Activated T-cell treated with anti-CD3 and anti-CD28 coated beads, Interleukin-2, amount 50 U/mL, for 1 hour (primary cell): ENCODE data around the gene THEM5.

Source experiments
- DNase-seq: peaks from one replicate; pipeline ENCODE4 v3.0.0-alpha.2; 2020

THEM5 gene

DNA sequence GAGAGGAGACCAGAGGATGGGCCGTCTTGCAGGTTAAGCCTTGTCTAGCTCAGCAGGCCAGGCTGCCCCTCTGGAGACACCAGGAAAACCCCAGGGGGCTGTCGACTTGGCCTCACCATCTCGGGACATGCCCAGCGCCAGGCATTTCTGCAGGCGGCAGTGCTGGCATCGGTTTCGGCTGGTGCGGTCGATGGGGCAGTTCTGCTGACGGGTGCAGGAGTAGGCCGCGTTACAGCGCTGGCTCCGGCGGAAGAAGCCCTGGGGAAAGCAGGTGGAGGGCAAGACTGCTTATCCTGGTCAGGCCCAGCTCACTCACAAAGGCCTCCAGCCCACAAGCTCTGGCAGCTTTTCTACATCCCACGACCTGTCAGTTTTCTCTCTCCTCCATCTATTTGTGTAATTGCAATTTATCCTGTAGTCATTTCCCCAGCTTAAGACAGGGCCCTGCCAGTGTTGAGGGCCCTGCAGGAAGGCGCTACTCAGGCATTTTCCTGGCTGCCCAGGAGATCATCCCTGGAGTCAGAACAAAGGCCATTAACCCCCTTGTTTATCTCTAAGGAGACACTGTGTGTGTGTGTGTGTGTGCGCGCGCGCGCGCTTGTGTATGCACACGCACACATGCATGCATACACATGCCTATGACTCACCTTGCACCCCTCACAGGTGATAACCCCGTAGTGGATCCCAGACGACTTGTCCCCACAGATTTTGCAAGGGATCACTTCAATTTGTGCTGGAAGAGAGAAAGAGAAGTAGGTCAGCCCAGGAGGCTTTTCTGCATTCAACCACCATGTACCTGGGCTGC is 36.8 kb downstream of the THEM5 start:
- no peak for DNase-seq

DNA sequence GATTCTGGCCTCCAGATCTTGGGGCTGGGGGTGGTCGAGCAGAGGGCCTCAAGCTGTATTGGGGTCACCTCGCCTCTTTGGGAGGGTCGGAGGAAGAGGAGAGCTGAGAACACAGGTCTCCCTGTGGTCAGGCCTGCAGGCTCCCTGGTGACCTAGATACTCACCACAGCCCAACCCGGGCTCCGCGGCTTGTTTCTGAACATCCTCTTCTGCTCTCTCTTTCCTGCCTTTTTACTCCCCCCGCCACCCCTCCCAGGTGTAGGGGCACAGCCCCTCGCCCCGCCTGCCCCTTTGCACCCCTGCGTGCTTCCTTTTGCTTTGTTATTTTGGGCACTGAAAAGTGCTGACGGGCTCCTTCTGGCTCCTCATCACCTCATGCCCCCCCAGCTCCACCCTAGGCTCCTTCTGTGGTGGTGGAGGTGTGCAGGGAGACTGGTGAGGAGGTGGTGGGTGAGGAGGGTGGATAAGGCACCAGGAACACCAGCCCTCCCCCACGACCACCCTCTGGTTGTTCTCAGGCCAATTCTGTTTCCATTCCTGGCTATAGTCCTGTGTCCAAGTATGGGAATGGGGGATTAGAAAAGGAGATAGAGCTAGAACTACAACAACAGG is 37.7 kb downstream of the THEM5 start:
- DNase-seq, result no peak

DNA sequence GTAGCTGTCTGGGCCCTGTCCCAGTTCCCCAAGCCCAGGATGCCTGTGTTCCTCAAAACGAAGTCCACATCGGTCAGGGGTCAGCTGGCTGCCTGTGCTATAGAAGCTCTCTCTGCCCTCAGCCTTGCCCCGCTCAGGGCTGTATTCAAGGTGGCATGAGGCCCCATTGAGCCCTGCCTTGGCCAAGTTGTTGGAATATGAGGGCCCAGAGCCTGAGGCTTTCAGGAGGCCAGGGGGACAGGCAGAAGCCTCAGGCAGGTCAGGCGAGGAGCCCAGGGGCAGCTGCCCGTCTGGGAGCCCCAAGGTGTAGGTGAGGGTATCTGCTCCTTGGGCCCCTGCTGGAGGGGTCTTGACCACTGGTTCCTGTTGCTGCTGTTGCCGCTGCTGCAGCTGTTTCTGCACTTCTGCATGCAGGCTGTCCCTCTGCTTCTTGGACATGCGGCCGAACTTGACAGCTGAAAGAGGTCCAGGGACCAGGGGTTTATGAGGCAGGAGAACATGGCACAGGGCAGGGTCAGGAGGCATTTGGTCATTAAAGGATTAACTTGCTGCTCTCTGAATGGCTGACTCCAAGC is 38.5 kb downstream of the THEM5 start:
- DNase-seq, result no peak

DNA sequence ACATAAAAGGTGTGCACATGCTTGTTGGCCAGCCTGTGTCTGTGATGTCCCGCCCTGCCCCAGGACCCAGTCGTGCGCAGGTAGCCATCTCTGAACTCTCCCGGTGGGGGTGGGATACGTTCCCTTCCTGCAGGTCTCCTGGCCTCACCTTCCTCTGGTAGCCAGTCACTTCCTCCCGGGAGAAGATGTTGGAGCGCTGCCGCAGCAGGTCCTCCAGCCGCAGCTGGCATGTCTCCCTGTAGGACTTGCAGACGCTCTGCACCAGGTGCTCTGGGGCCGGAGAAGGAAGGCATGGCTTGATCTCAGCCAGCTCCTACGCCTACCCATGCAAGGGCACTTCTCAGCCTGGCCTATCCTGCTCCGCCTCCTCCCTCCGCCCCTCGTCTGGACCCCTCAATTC is 39.1 kb downstream of the THEM5 start:
- DNase-seq, result no peak

DNA sequence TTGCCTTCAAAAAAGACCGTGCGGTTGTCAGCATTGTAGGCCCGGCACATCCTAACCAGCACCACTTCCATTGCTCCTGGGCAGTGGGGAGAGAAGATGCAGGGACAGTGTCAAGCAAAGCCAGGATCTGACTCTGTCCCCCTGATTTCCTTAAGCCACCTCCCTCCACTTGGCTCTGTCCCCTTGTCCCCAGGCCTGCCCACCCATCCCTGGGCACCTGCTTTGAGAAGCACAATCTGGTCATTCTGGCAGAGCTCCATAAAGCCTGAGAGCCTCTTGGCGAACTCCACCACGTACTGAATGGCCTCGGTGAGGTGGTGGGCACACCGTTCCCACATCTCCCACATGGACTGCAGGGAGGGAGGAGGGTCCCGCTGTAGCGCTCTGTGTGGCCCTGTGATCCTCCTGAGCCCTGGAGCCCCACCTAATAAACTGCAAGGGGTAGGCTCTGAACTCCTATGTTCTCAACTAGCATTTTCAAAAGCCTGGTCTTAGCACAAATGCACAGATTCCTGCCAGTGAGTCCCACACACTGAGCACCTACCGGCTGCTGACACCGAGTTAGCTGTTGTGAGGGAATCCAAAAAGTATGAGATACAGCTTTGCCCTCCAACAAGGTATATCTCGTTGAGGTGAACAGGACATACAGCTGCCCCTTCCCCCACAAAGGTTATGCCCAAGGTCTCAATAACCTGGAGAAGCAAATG is 40.1 kb downstream of the THEM5 start:
- no peak for DNase-seq

DNA sequence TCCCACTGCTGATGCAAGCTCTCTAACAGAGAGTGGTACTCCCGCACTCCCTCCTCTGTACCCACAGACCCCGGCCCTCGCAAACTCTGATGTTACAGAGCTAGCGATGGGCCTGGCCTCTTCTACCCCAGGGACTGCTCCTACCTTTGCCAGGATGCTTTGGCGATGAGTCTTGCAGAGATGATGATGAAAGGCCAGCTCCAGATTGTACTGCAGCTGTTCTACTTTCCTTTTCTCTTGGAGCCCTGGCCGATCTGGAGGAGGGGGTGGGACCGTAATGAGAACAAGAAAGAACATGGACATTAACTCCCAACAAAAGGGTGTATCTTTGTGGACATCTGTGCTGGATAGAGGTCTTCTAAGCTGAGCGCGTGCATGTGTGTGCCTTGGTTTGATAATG is 42.3 kb downstream of the THEM5 start:
- DNase-seq, result no peak

DNA sequence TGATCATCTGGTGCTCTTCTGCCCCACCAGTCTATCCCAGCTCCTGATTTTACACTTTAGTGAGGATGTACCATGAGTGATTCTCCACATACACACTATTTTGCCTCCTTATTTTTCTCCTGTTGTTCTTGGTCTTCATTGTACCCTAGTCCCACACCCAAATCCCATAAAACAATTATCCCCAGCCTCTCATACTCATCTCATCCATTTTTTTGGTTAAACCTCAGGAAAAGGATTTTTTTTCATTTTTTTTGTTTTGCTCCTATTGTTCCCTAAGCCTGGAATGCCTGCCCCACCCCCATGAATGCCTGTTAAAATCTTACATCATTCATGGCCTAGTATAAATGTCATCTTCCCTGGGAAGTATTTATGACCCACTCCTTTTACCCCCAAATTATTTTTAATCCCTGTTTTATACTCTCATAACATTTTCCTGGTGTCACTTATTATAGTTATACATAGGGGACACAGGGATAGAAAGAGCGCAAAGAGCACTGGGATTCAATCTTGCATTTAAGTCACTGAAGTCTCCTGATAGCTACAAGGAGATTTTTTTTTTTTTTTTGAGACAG is 43.4 kb downstream of the THEM5 start:
- no peak for DNase-seq

DNA sequence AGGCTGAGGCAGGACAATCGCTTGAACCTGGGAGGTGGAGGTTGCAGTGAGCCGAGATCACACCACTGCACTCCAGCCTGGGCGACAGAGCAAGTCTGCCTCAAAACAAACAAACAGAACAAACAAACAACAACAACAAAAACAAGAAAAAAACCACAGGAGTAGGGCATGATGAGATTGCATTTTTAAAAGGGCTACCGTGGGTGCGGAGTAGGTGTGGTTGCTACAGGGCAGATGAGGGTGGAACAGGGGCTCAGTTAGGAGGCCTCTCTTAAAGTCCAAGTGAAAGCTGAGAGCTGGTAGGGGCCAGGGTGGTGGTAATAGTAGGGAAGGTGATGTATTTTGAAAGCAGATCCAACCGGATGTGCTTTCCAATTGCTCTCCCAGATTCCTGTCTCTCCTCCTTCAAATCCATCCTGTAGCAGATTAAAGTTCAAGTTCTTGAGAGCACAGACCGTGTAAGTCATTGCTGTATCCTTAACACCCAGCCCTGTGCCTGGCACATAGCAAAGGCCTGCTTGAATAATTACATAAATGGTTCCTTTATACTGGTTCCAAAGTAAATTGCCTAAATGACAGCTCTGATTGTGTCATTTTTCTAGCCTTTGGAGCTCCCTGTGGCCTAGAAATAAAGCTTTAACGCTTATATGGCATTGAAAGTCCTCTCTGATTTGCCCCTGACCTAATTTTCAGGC is 44.1 kb downstream of the THEM5 start:
- no peak for DNase-seq

DNA sequence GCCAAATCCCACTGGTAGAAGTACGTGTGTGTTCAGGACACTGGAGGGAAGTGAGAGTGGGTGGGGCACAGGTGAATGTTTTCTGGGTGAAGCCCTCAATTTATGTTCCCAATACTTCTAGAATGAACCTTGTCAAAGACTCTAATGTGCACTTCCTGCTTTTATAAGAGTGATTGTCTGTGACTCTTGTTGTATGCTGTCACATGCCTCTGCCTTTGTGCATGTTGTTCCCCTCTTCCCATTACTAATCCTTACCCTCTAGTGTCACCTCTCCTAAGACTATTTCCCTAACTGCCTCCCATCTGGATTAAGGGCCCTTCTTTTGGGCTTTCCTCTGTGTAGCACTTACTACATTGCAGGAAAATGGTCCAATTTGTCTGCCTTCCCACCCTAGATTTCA is 45.7 kb downstream of the THEM5 start:
- no peak for DNase-seq

DNA sequence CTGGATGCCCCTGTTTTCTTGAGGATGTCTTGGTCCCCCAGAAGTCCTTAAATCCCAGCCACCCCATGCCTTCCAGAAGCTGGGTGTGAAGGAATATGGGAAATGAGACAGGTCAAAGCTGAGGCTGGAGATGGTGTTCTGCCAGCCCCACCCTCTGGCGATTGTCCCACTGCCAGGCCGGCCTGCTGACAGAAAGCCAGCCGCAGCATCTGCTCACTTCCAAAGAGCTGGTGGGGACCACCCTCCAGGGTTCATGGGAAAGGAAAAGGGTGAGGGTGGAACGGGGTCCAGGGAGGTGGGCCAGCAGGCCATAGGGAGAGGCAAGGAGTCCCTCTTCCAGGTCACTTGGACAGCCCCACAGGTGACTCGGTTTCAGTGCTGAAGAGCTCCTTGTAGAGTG is 46.4 kb downstream of the THEM5 start:
- no peak for DNase-seq

DNA sequence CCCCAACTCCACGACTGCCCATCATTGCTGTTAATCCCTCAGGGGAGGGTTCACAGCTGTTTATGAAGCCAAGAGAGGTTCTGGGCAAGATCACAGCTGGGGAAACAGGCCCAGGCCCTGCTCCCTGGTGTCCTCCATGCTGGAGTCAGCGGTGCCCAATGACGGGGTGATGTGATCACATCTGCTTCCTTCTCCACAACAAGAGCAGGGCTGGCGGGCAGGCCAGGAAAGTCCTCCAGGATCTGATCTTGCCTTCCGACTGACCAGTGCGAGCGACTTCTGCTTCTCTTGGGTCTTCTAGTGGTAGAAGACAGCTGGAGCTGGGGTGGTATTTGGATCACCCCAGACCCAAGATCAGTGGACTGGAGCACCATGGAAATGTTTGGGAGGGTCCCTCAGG is 47.3 kb downstream of the THEM5 start:
- DNase-seq, result no peak

DNA sequence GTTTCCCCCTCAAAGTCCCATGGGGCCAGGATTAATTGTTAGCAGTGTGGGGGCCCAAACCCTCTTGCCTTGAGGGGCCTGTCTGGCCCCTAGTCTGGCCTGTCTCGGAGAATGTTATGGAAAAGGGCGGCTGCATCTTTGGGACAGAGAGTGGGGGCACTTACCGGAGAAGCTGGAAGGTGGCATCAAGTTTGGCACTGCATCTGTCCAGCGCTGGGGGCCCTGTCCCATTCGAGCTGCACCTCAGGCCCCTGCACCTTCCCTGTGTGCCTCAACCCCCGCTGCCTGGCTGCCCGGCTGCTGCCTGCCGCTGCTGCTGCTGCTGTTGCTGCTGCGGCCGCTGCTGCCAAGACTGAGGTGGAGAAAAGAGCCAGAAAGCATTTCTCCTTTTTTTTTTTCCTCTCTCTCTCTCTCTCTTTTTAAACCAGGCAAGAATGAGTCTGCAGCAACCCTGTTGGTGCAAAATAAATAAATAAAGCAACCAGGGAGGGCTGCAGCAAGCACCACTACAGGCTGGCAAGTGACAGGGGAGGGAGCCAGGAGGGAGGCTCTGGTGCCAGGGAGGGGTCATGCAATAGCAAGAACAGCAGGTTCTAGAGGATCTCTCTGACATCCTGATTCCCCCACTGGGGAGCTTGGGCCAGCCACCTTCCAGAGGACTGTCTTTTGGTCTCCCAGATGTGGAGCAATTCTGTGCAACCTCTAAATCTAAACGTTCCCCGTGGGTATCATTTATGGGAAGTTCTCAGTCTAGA is 48.3 kb downstream of the THEM5 start, which contains the start of gene LINGO4:
LINGO4 (minus strand) TSS at position 354 of the 755 bp plus-strand sequence. CDS start 2,715 bp downstream, outside the sequence.
- no peak for DNase-seq

DNA sequence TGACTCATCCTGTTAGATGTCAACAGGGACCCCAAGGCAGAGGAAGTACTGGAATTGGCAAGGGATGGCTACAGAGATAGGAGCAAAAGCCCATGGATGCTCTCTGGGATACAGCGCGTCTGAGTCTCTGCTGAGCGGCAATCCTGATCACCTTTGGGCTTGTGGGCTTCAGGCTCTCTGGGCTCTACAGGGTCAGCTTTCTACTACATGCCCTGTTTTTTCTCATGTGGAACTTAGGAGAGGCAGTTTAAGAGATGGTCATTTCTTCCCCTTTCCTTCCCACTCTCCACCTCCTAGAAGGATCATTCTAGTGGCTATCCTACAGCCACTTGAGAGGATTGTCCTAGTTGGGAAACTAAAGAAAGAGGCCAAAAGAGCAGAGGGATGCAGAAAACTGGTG is 49.6 kb downstream of the THEM5 start:
- DNase-seq, result no peak

DNA sequence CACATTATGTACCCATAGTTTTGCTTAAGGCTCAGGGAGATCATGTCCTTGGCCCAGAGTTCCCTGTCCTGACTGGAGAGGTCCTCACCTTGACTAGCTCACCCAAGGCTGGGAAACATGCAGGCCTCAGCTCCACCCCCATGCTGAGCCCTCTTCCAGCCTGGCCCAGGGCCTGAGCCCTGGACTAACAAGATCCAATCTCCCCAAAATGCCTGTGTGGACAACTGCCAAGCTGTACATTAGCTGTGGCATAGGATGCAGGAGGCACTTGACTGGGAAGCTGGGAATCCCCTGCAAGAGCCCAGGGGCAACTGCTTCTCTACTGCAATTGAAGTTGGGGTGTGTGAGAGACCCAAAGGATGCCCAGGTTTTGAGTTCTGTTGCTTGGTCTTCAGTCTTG is 50.3 kb downstream of the THEM5 start:
- DNase-seq, result no peak

DNA sequence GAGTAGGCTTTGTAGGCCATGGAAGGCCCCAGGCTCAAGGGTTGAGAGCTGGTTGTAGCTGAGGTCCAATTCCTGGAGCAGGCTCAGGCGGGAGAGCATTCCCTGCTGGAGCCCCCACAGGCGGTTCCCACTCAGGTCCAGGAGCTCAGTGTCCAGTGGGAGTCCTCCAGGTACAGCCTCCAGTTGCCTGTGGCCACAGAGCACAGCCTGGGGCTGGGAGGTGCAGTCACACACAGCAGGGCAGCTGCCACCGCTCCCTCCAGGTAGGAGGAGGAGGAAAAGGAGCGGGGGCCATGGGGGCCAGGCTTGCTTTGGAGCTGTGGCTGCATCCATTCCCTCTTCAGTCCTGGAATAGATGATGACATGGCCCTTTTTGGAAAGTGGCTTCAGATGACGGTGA is 51.1 kb downstream of the THEM5 start:
- DNase-seq, result no peak

DNA sequence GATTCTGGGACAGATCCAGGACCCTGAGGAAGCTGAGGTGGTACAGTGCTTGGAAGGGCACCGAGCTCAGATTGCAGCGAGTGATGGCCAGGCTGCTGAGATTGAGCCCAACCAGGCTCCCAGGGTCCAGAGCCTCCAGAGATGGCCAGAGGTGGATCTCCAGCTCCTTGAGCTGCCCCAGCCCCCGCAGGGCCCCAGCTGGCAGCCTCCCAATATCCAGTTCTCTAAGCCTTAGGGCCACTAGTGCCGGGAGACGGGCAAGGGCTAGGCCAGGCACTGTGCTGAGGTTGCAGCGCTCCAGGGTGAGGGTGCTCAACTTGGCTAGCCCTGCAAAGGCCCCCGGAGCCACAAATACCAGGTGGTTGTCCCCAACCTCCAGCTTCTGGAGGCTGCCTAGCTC is 51.7 kb downstream of the THEM5 start:
- DNase-seq, result no peak

DNA sequence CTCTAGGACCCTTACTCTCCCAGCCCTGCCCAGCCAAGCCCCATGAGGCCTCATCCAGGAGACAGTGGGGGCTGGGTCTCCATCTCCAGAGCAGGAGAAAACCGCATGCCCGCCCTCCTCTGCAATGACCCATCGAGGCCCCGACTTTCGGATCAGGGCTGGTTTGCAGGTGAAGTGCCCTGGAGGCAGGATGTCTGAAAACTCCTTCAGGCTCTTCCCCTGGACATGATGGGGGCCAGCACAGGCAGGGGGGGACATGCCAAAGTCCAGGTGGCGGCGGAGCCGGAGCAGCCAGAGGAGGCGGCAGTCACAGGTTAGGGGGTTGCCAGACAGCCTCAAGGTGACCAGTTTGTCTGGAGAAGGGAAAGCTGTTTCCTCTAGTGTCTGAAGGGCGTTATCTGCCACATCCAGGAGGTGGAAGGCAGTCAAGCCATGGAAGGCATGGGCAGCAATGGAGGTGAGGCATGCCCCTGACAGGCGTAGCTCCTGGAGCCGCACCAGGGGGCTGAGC is 52.1 kb downstream of the THEM5 start:
- no peak for DNase-seq

DNA sequence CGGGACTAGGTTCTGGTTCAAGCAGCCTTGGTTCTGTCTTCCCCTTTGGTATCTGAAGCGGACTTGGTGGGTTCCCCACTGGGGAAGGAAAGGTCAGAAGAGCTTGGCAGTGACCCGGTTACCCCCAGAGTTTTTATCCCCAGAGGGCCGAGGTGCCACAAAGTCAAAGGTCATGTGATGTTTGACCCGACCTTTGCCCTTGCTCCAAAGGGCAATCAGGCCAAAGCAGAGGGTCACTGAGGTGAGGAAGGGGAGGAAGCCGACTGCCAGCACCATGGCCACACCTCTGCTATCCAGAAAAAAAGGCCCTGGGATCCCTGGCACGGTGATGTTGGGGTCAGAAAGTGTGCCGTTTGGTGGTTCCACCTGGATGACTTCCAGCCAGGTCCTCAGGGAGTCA is 52.7 kb downstream of the THEM5 start:
- DNase-seq, result no peak

DNA sequence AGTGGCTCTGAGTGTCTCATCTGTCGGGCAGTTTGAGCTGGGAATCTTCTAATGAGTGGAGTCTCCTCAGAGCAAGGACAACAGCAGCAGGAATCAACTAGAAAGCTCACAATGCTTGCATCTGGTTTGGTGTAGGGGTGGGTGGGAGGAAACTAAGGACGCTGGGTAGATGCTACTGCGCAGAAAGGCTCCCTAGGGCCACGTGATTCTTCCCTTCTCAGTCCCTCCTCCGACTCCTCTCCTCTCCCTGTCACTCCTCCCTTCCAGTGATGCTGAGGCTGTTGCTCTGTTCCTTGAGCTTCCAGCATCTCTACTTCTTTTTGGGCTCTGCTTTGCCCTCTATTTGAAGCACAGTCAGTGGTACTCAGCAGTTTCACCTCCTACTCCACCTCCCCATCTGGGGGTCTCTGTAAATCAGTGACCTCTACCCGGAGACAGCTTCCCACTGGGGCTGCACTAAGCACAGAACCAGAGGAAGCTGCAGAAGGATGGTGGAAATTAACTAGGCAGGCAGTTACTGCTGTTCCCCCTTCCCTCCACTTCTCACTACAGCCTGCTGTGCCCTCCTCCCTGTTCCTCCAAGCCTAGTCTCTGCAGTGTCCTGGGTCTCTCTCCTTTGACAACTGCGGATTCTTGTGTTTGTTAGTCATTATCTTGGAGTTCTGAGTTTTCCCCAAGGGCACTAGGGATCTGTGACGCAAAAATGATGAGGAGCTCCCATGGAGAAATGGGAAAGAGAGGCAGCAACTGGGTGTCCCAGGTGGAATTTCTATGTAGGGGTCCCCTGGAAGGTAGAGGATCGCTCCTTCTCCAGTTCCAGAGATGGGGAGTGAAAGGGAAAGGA is 54.1 kb downstream of the THEM5 start:
- DNase-seq, result no peak

DNA sequence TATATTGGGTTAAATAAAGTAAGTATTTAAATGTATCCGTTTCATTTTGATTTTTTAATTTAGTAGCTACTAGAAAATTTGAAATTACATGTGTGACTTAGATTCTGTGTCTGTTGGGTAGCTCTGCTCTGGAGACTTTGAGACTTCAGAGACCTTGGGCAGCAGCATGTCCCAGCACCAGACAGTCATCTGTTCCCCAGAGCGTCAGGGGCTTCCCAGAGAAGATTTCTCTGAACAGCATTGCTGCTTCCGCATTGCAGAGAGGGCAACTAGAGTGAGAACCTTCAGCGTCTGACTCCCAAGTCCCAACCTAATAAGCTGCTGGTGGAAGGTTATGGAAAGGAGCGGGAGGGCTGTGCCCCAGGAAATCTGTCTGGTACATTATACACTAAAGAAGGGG is 54.9 kb downstream of the THEM5 start:
- DNase-seq, result no peak
